Natural killer cell (primary cell): ENCODE results near the gene PIM1. TPM values are rescaled to one million over a fixed set of nuclear protein-coding genes. Genes with fewer than 3 reads are reported as not detected.
"Not testable (repeated sequence)": the region's sequence is repeated elsewhere in the genome, so short reads cannot be mapped to it uniquely, and the experiment has no call there.

Source experiments
- ATAC-seq, 3 donors: fragments of 150-1000 bp in 2 of 3; fragments of 200-7000 bp in 1 of 3; cut with Tn5 transposase; 1 replicate in 1 of 3; 2 replicates in 2 of 3; pipeline ENCODE4 v1.10.0; 2021; ENCODE audit warnings: mild to moderate bottlenecking in 2 of 3, moderate library complexity in 2 of 3
- DNase-seq, 2 donors: peaks; one replicate each; pipeline versions ENCODE4 v3.0.0 to v3.0.0-alpha.2; 2013 to 2021; ENCODE audit warnings: mixed read lengths in 1 of 2
- H3K27ac ChIP-seq: one replicate; pipeline ENCODE4 v1.5.1; 2013; ENCODE audit warnings: mild to moderate bottlenecking, low read length
- H3K27me3 ChIP-seq: one replicate; pipeline ENCODE4 v1.6.1; 2013; ENCODE audit warnings: low read length; ENCODE audit not compliant: control insufficient read depth, insufficient read depth
- H3K36me3 ChIP-seq: one replicate; pipeline ENCODE4 v1.6.1; 2013; ENCODE audit warnings: low read length; ENCODE audit not compliant: control insufficient read depth, insufficient read depth
- H3K4me1 ChIP-seq: one replicate; pipeline ENCODE4 v1.6.1; 2013; ENCODE audit warnings: low read length; ENCODE audit not compliant: control insufficient read depth, insufficient read depth
- H3K4me3 ChIP-seq: one replicate; pipeline ENCODE4 v1.5.1; 2013; ENCODE audit warnings: low read length
- H3K9me3 ChIP-seq: one replicate; pipeline ENCODE4 v1.6.1; 2013; ENCODE audit warnings: low read length; ENCODE audit not compliant: control insufficient read depth, insufficient read depth
- H3K27ac Mint-ChIP-seq, 2 donors: one replicate each; pipeline ENCODE4 v1.8.0; 2022; ENCODE audit warnings: mild to moderate bottlenecking in 2 of 2, mixed read lengths in 2 of 2, moderate library complexity in 1 of 2
- H3K27me3 Mint-ChIP-seq, 2 donors: one replicate each; pipeline ENCODE4 v1.8.0; 2022; ENCODE audit warnings: low read depth in 2 of 2, mixed read lengths in 2 of 2
- H3K36me3 Mint-ChIP-seq: one replicate; pipeline ENCODE4 v1.8.0; 2022; ENCODE audit warnings: mixed read lengths
- H3K4me1 Mint-ChIP-seq, 2 donors: one replicate each; pipeline ENCODE4 v1.8.0; 2022; ENCODE audit warnings: mixed read lengths in 2 of 2
- H3K4me3 Mint-ChIP-seq: one replicate; pipeline ENCODE4 v1.8.0; 2022; ENCODE audit warnings: mild to moderate bottlenecking, moderate library complexity, mixed read lengths
- H3K9me3 Mint-ChIP-seq, 2 donors: one replicate each; pipeline ENCODE4 v1.8.0; 2022; ENCODE audit warnings: mixed read lengths in 2 of 2
- WGBS: methylation state at CpG from one replicate; pipeline ENCODE4 v1.1.7; 2013; ENCODE audit warnings: missing lambda C conversion rate; ENCODE audit not compliant: insufficient coverage; 5-methylcytosine and 5-hydroxymethylcytosine counted together
- intact Hi-C: fragments of 100-400 bp; cut with micrococcal nuclease; formaldehyde crosslinking; loops from one replicate; pipeline ENCODE4 v1.14.2; 2022
- total RNA-seq, 4 donors: library from RNA; stranded (reverse); fragments of 120-200 nt in 1 of 4; gene quantifications; one replicate each; pipeline versions ENCODE4 v1.2.3 to v1.2.4, GENCODE V29; 2013 to 2022
- TF ChIP-seq, protein P1 (sequence below): fragments of 200-600 bp; IDR thresholded peaks from one replicate; pipeline ENCODE4 v1.8.0; 2022; ENCODE audit warnings: antibody characterized with exemption

The PIM1 gene
- total RNA-seq, 3 donors from 2014 or later (not counting 1 experiment from before 2014, with no cell fraction given) = 188 to 242 (median 215) TPM

DNA sequence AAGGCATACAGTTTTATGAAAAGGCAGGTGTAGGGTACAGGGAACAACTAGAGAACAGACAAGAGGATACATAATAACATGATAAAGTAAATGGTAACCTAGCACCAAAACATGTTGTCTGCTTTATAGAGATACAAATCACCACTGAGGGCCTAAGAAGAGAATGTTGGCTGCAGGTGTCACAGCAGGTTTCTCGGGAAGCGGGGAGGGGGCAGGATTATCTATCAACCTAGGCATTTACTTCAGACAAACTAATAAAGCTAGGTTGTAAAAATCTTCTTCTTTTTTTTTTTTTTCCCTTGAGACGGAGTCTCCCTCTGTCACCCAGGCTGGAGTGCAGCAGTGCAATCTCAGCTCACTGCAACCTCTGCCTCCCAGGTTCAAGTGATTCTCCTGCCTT lies 22.7 kb downstream of the PIM1 start:
- Mint-ChIP-seq H3K9me3 (no peaks in the 10 kb centered on the region), H3K36me3 (no peaks in the 10 kb centered on the region), H3K27me3 (no peaks in the 10 kb centered on the region), H3K4me1 (peaks cover 40 to 49% of the 10 kb centered on the region in 2 donors), H3K4me3 (no peak overlapping the region), H3K27ac (peak overlapping the region; percentile 67 to 83)
- TF ChIP-seq, protein P1, sequence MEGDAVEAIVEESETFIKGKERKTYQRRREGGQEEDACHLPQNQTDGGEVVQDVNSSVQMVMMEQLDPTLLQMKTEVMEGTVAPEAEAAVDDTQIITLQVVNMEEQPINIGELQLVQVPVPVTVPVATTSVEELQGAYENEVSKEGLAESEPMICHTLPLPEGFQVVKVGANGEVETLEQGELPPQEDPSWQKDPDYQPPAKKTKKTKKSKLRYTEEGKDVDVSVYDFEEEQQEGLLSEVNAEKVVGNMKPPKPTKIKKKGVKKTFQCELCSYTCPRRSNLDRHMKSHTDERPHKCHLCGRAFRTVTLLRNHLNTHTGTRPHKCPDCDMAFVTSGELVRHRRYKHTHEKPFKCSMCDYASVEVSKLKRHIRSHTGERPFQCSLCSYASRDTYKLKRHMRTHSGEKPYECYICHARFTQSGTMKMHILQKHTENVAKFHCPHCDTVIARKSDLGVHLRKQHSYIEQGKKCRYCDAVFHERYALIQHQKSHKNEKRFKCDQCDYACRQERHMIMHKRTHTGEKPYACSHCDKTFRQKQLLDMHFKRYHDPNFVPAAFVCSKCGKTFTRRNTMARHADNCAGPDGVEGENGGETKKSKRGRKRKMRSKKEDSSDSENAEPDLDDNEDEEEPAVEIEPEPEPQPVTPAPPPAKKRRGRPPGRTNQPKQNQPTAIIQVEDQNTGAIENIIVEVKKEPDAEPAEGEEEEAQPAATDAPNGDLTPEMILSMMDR = no peak
- Histone ChIP-seq H3K9me3 (no peaks in the 10 kb centered on the region), H3K36me3 (no peaks in the 10 kb centered on the region), H3K27me3 (no peaks in the 10 kb centered on the region), H3K4me1 (peaks cover 39% of the 10 kb centered on the region), H3K4me3 (no peak overlapping the region), H3K27ac (no peak overlapping the region)
- DNase-seq = no peak
- intact Hi-C loops = no loop called here
- WGBS = 86% methylated on average over 3 of the region's 3 CpGs
- ATAC-seq = no peak

- H3K9me3 Mint-ChIP-seq, H3K27ac ChIP-seq, H3K27me3 Mint-ChIP-seq, H3K36me3 ChIP-seq, DNase-seq, H3K9me3 ChIP-seq, H3K4me3 ChIP-seq, H3K36me3 Mint-ChIP-seq, H3K27me3 ChIP-seq, intact Hi-C loops: not testable (repeated sequence)
- peaks cover 21% of the 10 kb centered on the region for H3K4me1 ChIP-seq
- Mint-ChIP-seq H3K27ac (peak overlapping the region; percentile 48 to 54), H3K4me1 (peaks cover 28 to 34% of the 10 kb centered on the region in 2 donors), H3K4me3 (peak overlapping the region; percentile 38)
- WGBS = no CpG with 5 or more reads among the region's 1 CpG
- ATAC-seq = peak in 2 of 3 donors; percentile 34 to 41
Observed at GRCh38 chr6:37194886-37195285, 24.9 kb downstream of the PIM1 start.

DNA sequence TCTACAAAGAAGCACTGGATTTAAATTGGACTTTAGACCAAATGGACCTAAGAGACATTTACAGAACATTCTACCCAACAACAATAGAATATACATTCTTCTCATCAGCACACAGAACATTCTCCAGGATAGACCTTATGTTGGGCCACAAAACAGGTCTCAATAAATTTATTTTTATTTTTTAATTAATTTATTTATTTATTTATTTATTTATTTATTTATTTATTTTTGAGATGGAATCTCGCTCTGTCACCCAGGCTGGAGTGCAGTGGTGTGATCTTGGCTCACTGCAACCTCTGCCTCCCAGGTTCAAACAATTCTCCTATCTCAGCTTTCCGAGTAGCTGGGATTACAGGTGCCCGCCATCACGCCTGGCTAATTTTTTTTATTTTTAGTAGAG lies 26.5 kb downstream of the PIM1 start:
- H3K36me3 Mint-ChIP-seq, H3K27ac Mint-ChIP-seq, H3K27ac ChIP-seq, H3K27me3 Mint-ChIP-seq, ATAC-seq, H3K9me3 Mint-ChIP-seq, H3K4me3 ChIP-seq, H3K4me3 Mint-ChIP-seq, DNase-seq, H3K9me3 ChIP-seq, intact Hi-C loops, H3K36me3 ChIP-seq, H3K27me3 ChIP-seq: not testable (repeated sequence)
- 100% methylated on average over 2 of the region's 4 CpGs for WGBS
- H3K4me1 Mint-ChIP-seq = peaks cover 36 to 39% of the 10 kb centered on the region in 2 donors
- H3K4me1 ChIP-seq = peaks cover 17% of the 10 kb centered on the region

DNA sequence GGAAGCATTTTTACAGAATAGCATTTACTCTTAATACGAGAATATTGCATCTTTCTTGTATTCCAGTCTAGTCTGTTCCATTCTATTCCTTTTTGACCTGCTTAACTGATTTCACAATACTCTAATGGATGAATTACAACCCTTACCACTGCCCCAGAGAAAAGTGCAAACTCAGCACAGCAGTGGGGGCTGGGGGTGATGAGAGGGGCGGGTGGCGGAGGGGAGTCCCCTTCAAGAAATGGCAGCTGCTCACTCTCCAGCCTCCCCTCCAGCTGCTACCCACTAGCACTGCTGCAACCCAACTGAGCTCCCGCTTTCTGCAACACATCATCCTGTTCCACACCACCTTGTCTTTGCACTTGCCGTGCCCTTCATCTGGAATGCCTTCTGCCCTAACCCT lies 30.1 kb downstream of the PIM1 start:
- Mint-ChIP-seq H3K36me3 (no peaks in the 10 kb centered on the region), H3K27me3 (no peaks in the 10 kb centered on the region), H3K4me1 (peaks cover 36 to 40% of the 10 kb centered on the region in 2 donors), H3K4me3 (no peak overlapping the region), H3K27ac (no peak overlapping the region), H3K9me3 (no peaks in the 10 kb centered on the region)
- Histone ChIP-seq H3K4me1 (peaks cover 23% of the 10 kb centered on the region), H3K36me3 (no peaks in the 10 kb centered on the region), H3K4me3 (no peak overlapping the region), H3K27me3 (no peaks in the 10 kb centered on the region), H3K9me3 (no peaks in the 10 kb centered on the region), H3K27ac (no peak overlapping the region)
- intact Hi-C loops = no loop called here
- WGBS = 90% methylated on average over 5 of the region's 5 CpGs
- ATAC-seq (no peak), DNase-seq (no peak)
- TF ChIP-seq, protein P1 = no peak
